GM23248 (cell line): ENCODE measurements around the gene C5orf58.

Experiments
- EZH2 ChIP-seq: fragments of 200-600 bp; sonication (generic); IDR thresholded peaks from 2 replicates; pipeline ENCODE4 v1.6.1; 2018; ENCODE audit warnings: antibody characterized with exemption, mild to moderate bottlenecking; ENCODE audit not compliant: insufficient read depth, poor library complexity, severe bottlenecking
- EZH2phosphoT487 ChIP-seq: fragments of 200-600 bp; sonication (generic); IDR thresholded peaks from 2 replicates; pipeline ENCODE4 v1.6.1; 2018; ENCODE audit warnings: antibody characterized with exemption, moderate library complexity, mild to moderate bottlenecking, low read depth; ENCODE audit not compliant: insufficient read depth

- no peak for TF ChIP-seq EZH2
- no peak for TF ChIP-seq EZH2phosphoT487
These were observed 13.5 kb downstream of the C5orf58 start for GRCh38 chr5:170246126-170246870.
